Tibial nerve (tissue), 4 donors: ENCODE results near the gene ARFRP1. TPM values are rescaled to one million over a fixed set of nuclear protein-coding genes. Genes with fewer than 3 reads are reported as not detected.
A peak's percentile ranks its signal among the peaks of the same experiment; 100 is the strongest.

Experiments used
- DNase-seq, 2 donors: peaks; one replicate each; pipeline ENCODE4 v3.0.0-alpha.2; 2019; ENCODE audit warnings: low spot score in 2 of 2
- H3K27ac ChIP-seq, 4 donors: fragments of 200-600 bp; sonication (generic) in 3 of 4; one replicate each; pipeline ENCODE4 v1.5.1; 2017 to 2019; ENCODE audit warnings: mild to moderate bottlenecking in 1 of 4
- H3K27me3 ChIP-seq, 2 donors: fragments of 200-600 bp; sonication (generic) in 1 of 2; one replicate each; pipeline versions ENCODE4 v1.5.1 to v1.6.0; 2017 to 2019
- H3K36me3 ChIP-seq, 3 donors: fragments of 200-600 bp; sonication (generic); one replicate each; pipeline ENCODE4 v1.5.1; 2018 to 2019
- H3K4me1 ChIP-seq, 4 donors: fragments of 200-600 bp; sonication (generic) in 3 of 4; one replicate each; pipeline ENCODE4 v1.5.1; 2017 to 2019
- H3K4me3 ChIP-seq, 4 donors: fragments of 200-600 bp; sonication (generic) in 3 of 4; one replicate each; pipeline ENCODE4 v1.5.1; 2017 to 2019; ENCODE audit warnings: mild to moderate bottlenecking in 1 of 4, moderate library complexity in 1 of 4
- H3K9me3 ChIP-seq, 4 donors: fragments of 200-600 bp; sonication (generic) in 3 of 4; one replicate each; pipeline ENCODE4 v1.5.1; 2017 to 2019
- CTCF ChIP-seq, 5 experiments: fragments of 200-600 bp in 3 of 5; fragments of 450-650 bp in 2 of 5; sonication (generic) in 3 of 5; IDR thresholded peaks; one replicate each; pipeline ENCODE4 v1.5.1; 2016 to 2019; ENCODE audit warnings: antibody characterized with exemption in 5 of 5, mild to moderate bottlenecking in 3 of 5, moderate library complexity in 2 of 5
- EP300 ChIP-seq, 2 donors: sonication (generic); formaldehyde crosslinking; IDR thresholded peaks; one replicate each; pipeline ENCODE4 v1.6.1; 2017; ENCODE audit warnings: antibody characterized with exemption in 2 of 2, mild to moderate bottlenecking in 1 of 2
- POLR2A ChIP-seq, 2 donors: fragments of 450-650 bp; IDR thresholded peaks; one replicate each; pipeline ENCODE4 v1.6.1; 2017; ENCODE audit warnings: antibody characterized with exemption in 2 of 2, mild to moderate bottlenecking in 2 of 2, moderate library complexity in 2 of 2
- WGBS, 2 donors: methylation state at CpG; one replicate each; pipeline ENCODE4 v1.1.5; 2018; 5-methylcytosine and 5-hydroxymethylcytosine counted together
- total RNA-seq, 4 donors: library from RNA; depleted of rRNA; stranded (reverse); fragments of >200 nt; gene quantifications; one replicate each; pipeline ENCODE4 v1.1.0, GENCODE V29; 2016

ARFRP1 gene
- total RNA-seq, 4 donors from 2014 or later: 36.9 to 71.1 (median 50.9) TPM

GRCh38 chr20:63702751-63703470 lies 4.9 kb downstream of the ARFRP1 start:
- Histone ChIP-seq H3K36me3 (peaks cover 0 to 65% (median 0%) of the 10 kb centered on the region in 3 donors), H3K4me1 (peaks cover 0 to 41% (median 28%) of the 10 kb centered on the region in 4 donors), H3K4me3 (no peak overlapping the region), H3K9me3 (no peaks in the 10 kb centered on the region), H3K27ac (no peak overlapping the region), H3K27me3 (no peaks in the 10 kb centered on the region)
- TF ChIP-seq CTCF (IDR thresholded peaks at IDR 0.05) (no peak), EP300 (IDR thresholded peaks at IDR 0.05) (no peak)
- WGBS, 2 donors: 75 to 79% methylated on average over 11 of the region's 13 CpGs
- DNase-seq: peak in 1 of 2 donors; percentile 4

DNA sequence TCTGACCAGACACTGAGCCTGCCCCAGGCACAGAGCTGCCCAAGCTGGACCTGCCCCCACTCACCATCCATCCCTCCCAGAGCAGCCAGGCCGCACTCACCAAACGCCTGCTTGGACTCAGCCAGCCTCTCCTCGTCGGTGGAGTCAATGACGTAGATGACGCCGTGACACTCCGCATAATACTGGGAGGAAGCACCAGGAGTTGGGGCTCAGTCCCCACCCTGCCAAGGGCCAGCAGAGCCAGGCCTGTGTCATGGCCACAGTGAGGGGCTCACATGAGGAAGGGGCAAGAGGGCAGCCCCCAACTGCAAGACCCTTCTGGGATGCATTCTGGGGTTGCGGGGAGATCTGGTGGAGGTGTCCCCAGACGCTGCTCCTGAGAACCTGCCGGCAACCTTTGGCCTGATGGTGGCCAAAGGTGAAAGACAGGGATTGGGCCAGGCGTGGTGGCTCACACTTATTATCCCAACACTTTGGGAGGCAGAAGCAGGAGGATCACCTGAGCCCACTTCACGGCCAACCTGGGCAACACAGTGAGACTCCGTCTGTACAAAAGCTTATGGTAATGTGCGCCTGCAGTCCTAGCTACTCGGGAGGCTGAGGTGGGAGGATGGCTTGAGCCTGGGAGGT lies 5.6 kb downstream of the ARFRP1 start:
- Histone ChIP-seq H3K9me3 (no peaks in the 10 kb centered on the region), H3K36me3 (peaks cover 0 to 73% (median 0%) of the 10 kb centered on the region in 3 donors), H3K27me3 (no peaks in the 10 kb centered on the region), H3K27ac (no peak overlapping the region), H3K4me1 (peaks cover 0 to 48% (median 30%) of the 10 kb centered on the region in 4 donors), H3K4me3 (no peak overlapping the region)
- no peak for DNase-seq
- 87 to 91% methylated on average over 16 of the region's 16 CpGs for WGBS, 2 donors
- TF ChIP-seq CTCF (IDR thresholded peaks at IDR 0.05): no peak
- no peak for TF ChIP-seq EP300 (IDR thresholded peaks at IDR 0.05)
- TF ChIP-seq POLR2A (IDR thresholded peaks at IDR 0.05): no peak

GRCh38 chr20:63701329-63702035 lies 6.3 kb downstream of the ARFRP1 start:
- Histone ChIP-seq H3K36me3 (peaks cover 0 to 79% (median 0%) of the 10 kb centered on the region in 3 donors), H3K4me1 (peaks cover 0 to 48% (median 31%) of the 10 kb centered on the region in 4 donors), H3K27me3 (no peaks in the 10 kb centered on the region), H3K9me3 (no peaks in the 10 kb centered on the region), H3K27ac (peak overlapping the region in 1 of 4 donors; percentile 43), H3K4me3 (no peak overlapping the region)
- TF ChIP-seq EP300 (IDR thresholded peaks at IDR 0.05) (no peak), POLR2A (IDR thresholded peaks at IDR 0.05) (no peak), CTCF (IDR thresholded peaks at IDR 0.05) (no peak)
- peak in 1 of 2 donors; percentile 4 for DNase-seq
- 73 to 77% methylated on average over 8 to 10 of the region's 14 CpGs for WGBS, 2 donors

DNA sequence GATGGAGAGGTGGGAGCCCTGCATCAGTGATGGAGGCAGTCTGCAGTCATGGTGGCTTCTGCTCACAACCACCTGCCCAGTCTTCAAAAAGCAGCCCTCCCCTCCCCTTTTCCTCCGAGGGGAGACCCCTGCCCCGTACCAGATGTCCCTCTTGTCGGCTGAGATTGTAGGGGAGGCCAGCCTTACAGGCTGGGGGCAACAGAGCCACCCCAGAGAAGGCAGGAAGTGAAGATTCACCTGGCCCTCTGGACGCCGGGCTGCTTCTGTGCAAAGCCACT lies 6.8 kb downstream of the ARFRP1 start:
- no peak for TF ChIP-seq POLR2A (IDR thresholded peaks at IDR 0.05)
- TF ChIP-seq EP300 (IDR thresholded peaks at IDR 0.05): no peak
- no peak for TF ChIP-seq CTCF (IDR thresholded peaks at IDR 0.05)
- peaks cover 0 to 48% (median 30%) of the 10 kb centered on the region in 4 donors for H3K4me1 ChIP-seq
- H3K4me3 ChIP-seq: no peak overlapping the region
- H3K9me3 ChIP-seq: no peaks in the 10 kb centered on the region
- H3K36me3 ChIP-seq: peaks cover 0 to 74% (median 0%) of the 10 kb centered on the region in 3 donors
- WGBS, 2 donors: 68 to 75% methylated on average over 5 of the region's 5 CpGs
- H3K27ac ChIP-seq: peak overlapping the region in 1 of 4 donors; percentile 43
- H3K27me3 ChIP-seq: no peaks in the 10 kb centered on the region
- no peak for DNase-seq
